CD14-positive monocyte (primary cell): ENCODE measurements around the gene ERC1. TPM values are rescaled to one million over a fixed set of nuclear protein-coding genes. Genes with fewer than 3 reads are reported as not detected.

Experiments
- DNase-seq, 3 donors: peaks; one replicate each; pipeline ENCODE4 v3.0.0-alpha.2; 2011 to 2022
- H2AFZ ChIP-seq: 2 replicates; pipeline ENCODE4 v1.6.0; 2012; ENCODE audit warnings: mild to moderate bottlenecking, low read depth, low read length, inconsistent platforms; ENCODE audit not compliant: insufficient read depth, poor library complexity, severe bottlenecking
- H3K27ac ChIP-seq, 2 donors: 1 replicate in 1 of 2; 2 replicates in 1 of 2; pipeline ENCODE4 v1.5.1; 2012 to 2013; ENCODE audit warnings: low read length in 2 of 2, control low read depth in 1 of 2, inconsistent platforms in 1 of 2, low read depth in 1 of 2, mild to moderate bottlenecking in 1 of 2
- H3K27me3 ChIP-seq, 2 donors: one replicate each; pipeline versions ENCODE4 v1.6.0 to v1.6.1; 2011 to 2013; ENCODE audit warnings: low read length in 2 of 2; ENCODE audit not compliant: control insufficient read depth in 2 of 2, insufficient read depth in 2 of 2
- H3K36me3 ChIP-seq, 2 donors: replicated peaks in 1 of 2; 1 replicate in 1 of 2; 2 replicates in 1 of 2; pipeline versions ENCODE4 v1.5.1 to v1.6.1; 2012 to 2013; ENCODE audit warnings: low read length in 2 of 2, control low read depth in 1 of 2, inconsistent platforms in 1 of 2, mild to moderate bottlenecking in 1 of 2; ENCODE audit not compliant: insufficient read depth in 2 of 2, control insufficient read depth in 1 of 2
- H3K4me1 ChIP-seq, 2 donors: 1 replicate in 1 of 2; 2 replicates in 1 of 2; pipeline versions ENCODE4 v1.5.1 to v1.6.1; 2012 to 2013; ENCODE audit warnings: low read length in 2 of 2, control low read depth in 1 of 2, inconsistent platforms in 1 of 2, mild to moderate bottlenecking in 1 of 2, moderate library complexity in 1 of 2; ENCODE audit not compliant: insufficient read depth in 2 of 2, control insufficient read depth in 1 of 2
- H3K4me2 ChIP-seq: replicated peaks from 2 replicates; pipeline ENCODE3; 2012; ENCODE audit warnings: low read length, moderate library complexity, mild to moderate bottlenecking; ENCODE audit not compliant: poor library complexity, severe bottlenecking; ENCODE audit errors: extremely low read depth
- H3K4me3 ChIP-seq, 3 experiments: fragments of 200-600 bp in 1 of 3; sonication (generic) in 1 of 3; replicated peaks in 1 of 3; 1 replicate in 2 of 3; 2 replicates in 1 of 3; pipeline ENCODE4 v1.5.1; 2011 to 2013; ENCODE audit warnings: low read length in 3 of 3, mild to moderate bottlenecking in 3 of 3, control low read depth in 2 of 3, low read depth in 2 of 3, inconsistent platforms in 1 of 3, moderate library complexity in 1 of 3
- H3K79me2 ChIP-seq: 2 replicates; pipeline ENCODE4 v1.6.0; 2012; ENCODE audit warnings: mild to moderate bottlenecking, control low read depth, inconsistent platforms, low read length, moderate library complexity; ENCODE audit not compliant: insufficient read depth
- H3K9ac ChIP-seq: 2 replicates; pipeline ENCODE4 v1.6.0; 2017; ENCODE audit warnings: low read length, mild to moderate bottlenecking; ENCODE audit not compliant: insufficient read depth, poor library complexity, severe bottlenecking
- H3K9me3 ChIP-seq, 2 donors: replicated peaks in 1 of 2; 1 replicate in 1 of 2; 2 replicates in 1 of 2; pipeline versions ENCODE4 v1.5.1 to v1.6.1; 2012 to 2013; ENCODE audit warnings: low read length in 2 of 2, control low read depth in 1 of 2; ENCODE audit not compliant: control insufficient read depth in 1 of 2, insufficient read depth in 1 of 2
- H4K20me1 ChIP-seq: 2 replicates; pipeline ENCODE4 v1.6.0; 2012; ENCODE audit warnings: mild to moderate bottlenecking, low read length, control low read depth, moderate library complexity; ENCODE audit not compliant: insufficient read depth
- H3K27ac Mint-ChIP-seq, 7 donors: one replicate each; pipeline ENCODE4 v1.8.0; 2020; ENCODE audit warnings: mild to moderate bottlenecking in 7 of 7, mixed read lengths in 7 of 7, moderate library complexity in 6 of 7, inconsistent platforms in 2 of 7
- H3K27me3 Mint-ChIP-seq, 3 donors: one replicate each; pipeline ENCODE4 v1.8.0; 2021 to 2022; ENCODE audit warnings: low read depth in 3 of 3, mild to moderate bottlenecking in 3 of 3, mixed read lengths in 3 of 3, moderate library complexity in 3 of 3, inconsistent platforms in 1 of 3
- H3K36me3 Mint-ChIP-seq, 2 donors: one replicate each; pipeline ENCODE4 v1.8.0; 2020; ENCODE audit warnings: mixed read lengths in 2 of 2, inconsistent platforms in 1 of 2, mild to moderate bottlenecking in 1 of 2
- H3K4me1 Mint-ChIP-seq: one replicate; pipeline ENCODE4 v1.8.0; 2020; ENCODE audit warnings: mild to moderate bottlenecking, mixed read lengths
- H3K4me3 Mint-ChIP-seq, 2 donors: one replicate each; pipeline ENCODE4 v1.8.0; 2020; ENCODE audit warnings: mild to moderate bottlenecking in 2 of 2, mixed read lengths in 2 of 2, moderate library complexity in 1 of 2
- H3K9me3 Mint-ChIP-seq, 7 donors: one replicate each; pipeline ENCODE4 v1.8.0; 2020 to 2022; ENCODE audit warnings: mixed read lengths in 7 of 7, mild to moderate bottlenecking in 6 of 7, moderate library complexity in 6 of 7, inconsistent platforms in 2 of 7
- WGBS: methylation state at CpG from one replicate; pipeline ENCODE4 v1.1.5; 2013; ENCODE audit warnings: missing lambda C conversion rate; ENCODE audit not compliant: insufficient coverage; 5-methylcytosine and 5-hydroxymethylcytosine counted together
- intact Hi-C, 2 donors: fragments of 100-400 bp; cut with micrococcal nuclease; formaldehyde crosslinking; loops; one replicate each; pipeline versions ENCODE4 v1.15.0 to v1.15.1; 2023
- polyA plus RNA-seq, 3 donors: library from polyadenylated mRNA; depleted of rRNA in 1 of 3; unstranded in 2 of 3; stranded (reverse) in 1 of 3; fragments of 300-500 nt in 2 of 3; fragments of >200 nt in 1 of 3; fragmentation: Illumina TruSeq in 2 of 3; gene quantifications; 1 replicate in 2 of 3; 2 replicates in 1 of 3; pipeline ENCODE4 v1.2.3, GENCODE V29; 2012 to 2021
- TF ChIP-seq, protein P1 (sequence below): fragments of 200-600 bp; IDR thresholded peaks from one replicate; pipeline ENCODE4 v1.8.0; 2022; ENCODE audit warnings: antibody characterized with exemption, mild to moderate bottlenecking

Gene ERC1
- polyA plus RNA-seq, 3 donors = 4.0 to 14.3 (median 5.1) TPM

DNA sequence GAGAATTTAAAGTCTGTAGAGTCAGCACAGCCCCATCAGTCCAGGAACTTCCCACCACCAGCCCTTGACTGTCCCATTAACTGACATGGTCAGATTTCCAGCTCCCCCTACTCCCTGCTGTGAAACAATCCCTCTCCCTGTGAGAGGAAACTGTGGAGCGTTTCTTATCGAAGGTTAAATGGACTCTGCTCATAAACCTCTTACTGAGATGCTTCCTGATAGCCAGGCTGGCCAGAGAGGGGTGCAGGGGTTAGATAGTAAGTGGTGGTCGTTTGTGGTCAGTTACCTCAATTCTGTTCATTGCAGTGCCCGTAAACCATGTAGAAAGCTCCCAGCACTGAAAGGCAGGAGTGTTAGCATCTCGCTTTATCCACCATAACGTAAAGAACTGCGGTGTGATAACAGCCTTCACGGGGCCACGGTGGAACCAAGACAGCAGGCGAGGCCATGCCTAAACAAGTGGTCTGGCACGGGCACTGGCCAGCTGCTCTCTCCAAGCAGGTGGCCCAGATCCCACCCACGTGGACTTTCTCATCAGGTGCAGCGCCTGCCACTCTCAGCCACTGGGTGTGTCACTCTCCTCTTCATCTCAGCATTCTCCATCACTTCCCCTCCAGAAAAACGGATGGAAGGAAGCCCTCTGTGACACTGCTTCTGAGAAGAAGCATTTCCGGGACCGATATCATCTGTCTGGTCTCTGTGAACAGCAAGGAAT, 501.1 kb downstream of the ERC1 start:
- Mint-ChIP-seq H3K36me3 (peaks cover 39 to 44% of the 10 kb centered on the region in 2 donors), H3K4me3 (no peak overlapping the region), H3K27ac (no peak overlapping the region), H3K4me1 (peaks cover 11% of the 10 kb centered on the region), H3K27me3 (peaks cover 0 to 3% (median 0%) of the 10 kb centered on the region in 3 donors), H3K9me3 (peaks cover 0 to 5% (median 0%) of the 10 kb centered on the region in 7 donors)
- Histone ChIP-seq H3K9ac (no peak overlapping the region), H3K27ac (no peak overlapping the region), H2AFZ (no peak overlapping the region), H3K79me2 (no peaks in the 10 kb centered on the region), H3K4me3 (no peak overlapping the region), H3K4me2 (no peak overlapping the region), H3K4me1 (no peaks in the 10 kb centered on the region), H4K20me1 (no peaks in the 10 kb centered on the region), H3K9me3 (no peaks in the 10 kb centered on the region), H3K27me3 (no peaks in the 10 kb centered on the region), H3K36me3 (peaks cover 11 to 39% of the 10 kb centered on the region in 2 donors)
- DNase-seq = no peak
- TF ChIP-seq, protein P1, sequence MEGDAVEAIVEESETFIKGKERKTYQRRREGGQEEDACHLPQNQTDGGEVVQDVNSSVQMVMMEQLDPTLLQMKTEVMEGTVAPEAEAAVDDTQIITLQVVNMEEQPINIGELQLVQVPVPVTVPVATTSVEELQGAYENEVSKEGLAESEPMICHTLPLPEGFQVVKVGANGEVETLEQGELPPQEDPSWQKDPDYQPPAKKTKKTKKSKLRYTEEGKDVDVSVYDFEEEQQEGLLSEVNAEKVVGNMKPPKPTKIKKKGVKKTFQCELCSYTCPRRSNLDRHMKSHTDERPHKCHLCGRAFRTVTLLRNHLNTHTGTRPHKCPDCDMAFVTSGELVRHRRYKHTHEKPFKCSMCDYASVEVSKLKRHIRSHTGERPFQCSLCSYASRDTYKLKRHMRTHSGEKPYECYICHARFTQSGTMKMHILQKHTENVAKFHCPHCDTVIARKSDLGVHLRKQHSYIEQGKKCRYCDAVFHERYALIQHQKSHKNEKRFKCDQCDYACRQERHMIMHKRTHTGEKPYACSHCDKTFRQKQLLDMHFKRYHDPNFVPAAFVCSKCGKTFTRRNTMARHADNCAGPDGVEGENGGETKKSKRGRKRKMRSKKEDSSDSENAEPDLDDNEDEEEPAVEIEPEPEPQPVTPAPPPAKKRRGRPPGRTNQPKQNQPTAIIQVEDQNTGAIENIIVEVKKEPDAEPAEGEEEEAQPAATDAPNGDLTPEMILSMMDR = no peak
- intact Hi-C loops = no loop called here
- 94% methylated on average over 15 of the region's 16 CpGs for WGBS

DNA sequence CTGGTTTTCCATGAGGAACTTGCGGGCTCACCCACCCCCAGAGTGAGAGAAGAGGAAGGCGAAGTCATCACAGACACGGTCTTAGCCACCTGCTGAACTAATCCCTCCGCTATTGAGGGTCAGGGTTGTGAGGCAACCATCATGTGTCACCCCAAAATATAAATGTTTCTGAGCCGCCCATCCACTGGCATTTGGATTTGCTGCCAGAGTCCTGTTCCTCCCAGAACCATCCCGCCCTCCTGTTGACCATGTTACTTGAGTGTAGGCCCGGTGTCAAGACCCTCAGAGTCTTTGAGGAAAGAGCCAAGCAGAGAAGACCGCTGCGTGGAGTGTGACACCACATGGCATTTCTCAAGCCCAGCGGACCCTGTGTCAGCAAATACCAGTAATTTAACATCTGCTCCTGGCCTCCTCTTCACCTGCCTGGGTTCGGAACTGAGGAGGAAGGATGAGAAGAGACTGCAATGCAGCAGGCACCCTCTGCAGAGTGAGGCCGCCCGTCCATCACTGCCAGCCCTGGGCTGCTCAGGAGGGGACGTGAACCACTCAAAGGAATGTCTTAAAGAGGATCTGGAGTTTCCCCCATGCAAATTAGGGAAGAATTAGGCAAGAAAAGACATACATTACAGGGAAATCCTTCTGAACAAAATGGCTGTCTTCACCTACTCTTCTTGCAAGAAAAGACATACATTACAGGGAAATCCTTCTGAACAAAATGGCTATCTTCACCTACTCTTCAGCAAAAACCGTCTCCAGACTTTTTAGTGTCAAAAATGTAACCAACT, 502.9 kb downstream of the ERC1 start:
- intact Hi-C loops = no loop called here
- H3K4me3 Mint-ChIP-seq = no peak overlapping the region
- peaks cover 0 to 3% (median 0%) of the 10 kb centered on the region in 7 donors for H3K9me3 Mint-ChIP-seq

More for the DNA sequence above, 502.9 kb downstream of the ERC1 start:
- Histone ChIP-seq H3K9me3 (no peaks in the 10 kb centered on the region), H3K36me3 (peaks cover 11 to 39% of the 10 kb centered on the region in 2 donors), H3K4me1 (no peaks in the 10 kb centered on the region), H3K27ac (no peak overlapping the region), H3K79me2 (no peaks in the 10 kb centered on the region), H2AFZ (no peak overlapping the region), H4K20me1 (no peaks in the 10 kb centered on the region), H3K4me3 (no peak overlapping the region), H3K4me2 (no peak overlapping the region), H3K9ac (no peak overlapping the region), H3K27me3 (no peaks in the 10 kb centered on the region)
- 89% methylated on average over 10 of the region's 15 CpGs for WGBS
- Mint-ChIP-seq H3K4me1 (peaks cover 5% of the 10 kb centered on the region), H3K27me3 (peaks cover 0 to 6% (median 3%) of the 10 kb centered on the region in 3 donors), H3K27ac (peak overlapping the region in 3 of 7 donors; percentile 2 to 65 (median 42)), H3K36me3 (peaks cover 38 to 40% of the 10 kb centered on the region in 2 donors)
- DNase-seq = no peak
- TF ChIP-seq, protein P1 = no peak
